GM12865 (cell line): ENCODE results near the gene CSMD2.
A peak's percentile ranks its signal among the peaks of the same experiment; 100 is the strongest.

Source experiments
- DNase-seq: peaks from one replicate; pipeline ENCODE4 v3.0.0; 2010; ENCODE audit warnings: low read depth
- H3K4me3 ChIP-seq: 2 replicates; pipeline ENCODE4 v1.5.1; 2011; ENCODE audit warnings: mild to moderate bottlenecking, low read depth, low read length, control low read depth
- CTCF ChIP-seq: IDR thresholded peaks from 2 replicates; pipeline ENCODE4 v1.5.1; 2011; ENCODE audit warnings: low read length, control low read depth, low read depth, inconsistent platforms; ENCODE audit not compliant: insufficient read depth; ENCODE audit errors: missing control alignments

Gene CSMD2

GRCh38 chr1:33846861-33847260 lies 318.2 kb downstream of the CSMD2 start:
- no peak overlapping the region for H3K4me3 ChIP-seq
- TF ChIP-seq CTCF: no peak
- DNase-seq: no peak

GRCh38 chr1:33844166-33844565 lies 320.9 kb downstream of the CSMD2 start:
- no peak overlapping the region for H3K4me3 ChIP-seq
- no peak for DNase-seq
- no peak for TF ChIP-seq CTCF

GRCh38 chr1:33842348-33842747 lies 322.7 kb downstream of the CSMD2 start:
- no peak overlapping the region for H3K4me3 ChIP-seq
- TF ChIP-seq CTCF: peak; percentile 7
- DNase-seq: no peak

- no peak for DNase-seq
- no peak overlapping the region for H3K4me3 ChIP-seq
- no peak for TF ChIP-seq CTCF
Observed at GRCh38 chr1:33841494-33841893, 323.5 kb downstream of the CSMD2 start.

GRCh38 chr1:33837635-33838034 lies 327.4 kb downstream of the CSMD2 start:
- no peak for DNase-seq
- no peak overlapping the region for H3K4me3 ChIP-seq
- TF ChIP-seq CTCF: no peak

GRCh38 chr1:33836911-33837310 lies 328.1 kb downstream of the CSMD2 start:
- no peak for DNase-seq
- no peak overlapping the region for H3K4me3 ChIP-seq
- TF ChIP-seq CTCF: no peak

GRCh38 chr1:33828654-33829053 lies 336.4 kb downstream of the CSMD2 start:
- no peak overlapping the region for H3K4me3 ChIP-seq
- no peak for TF ChIP-seq CTCF
- DNase-seq: no peak
